ENCODE measurements around the gene GHRL.
"Not testable (repeated sequence)": the region's sequence is repeated elsewhere in the genome, so short reads cannot be mapped to it uniquely, and the experiment has no call there.

Gene GHRL

GRCh38 chr3:10298064-10298463 is 5.3 kb upstream of the GHRL start:
- DNase-seq (ENCODE audit: low read depth), result not testable (repeated sequence)

- no peak for DNase-seq (ENCODE audit: low read depth)
Measured at GRCh38 chr3:10294030-10294586, 1.4 kb upstream of the GHRL start.

GRCh38 chr3:10291641-10292040 is 1.1 kb downstream of the GHRL start:
- no peak for DNase-seq (ENCODE audit: low read depth)

- no peak for DNase-seq (ENCODE audit: low read depth)
Measured at GRCh38 chr3:10290481-10291176, 2.1 kb downstream of the GHRL start.

GRCh38 chr3:10289787-10290355 is 2.9 kb downstream of the GHRL start:
- DNase-seq (ENCODE audit: low read depth), result no peak

GRCh38 chr3:10289077-10289476 is 3.7 kb downstream of the GHRL start:
- no peak for DNase-seq (ENCODE audit: low read depth)

- no peak for DNase-seq (ENCODE audit: low read depth)
Measured at GRCh38 chr3:10288575-10288960, 4.2 kb downstream of the GHRL start.

GRCh38 chr3:10287936-10288574 is 4.7 kb downstream of the GHRL start:
- DNase-seq (ENCODE audit: low read depth), result no peak

GRCh38 chr3:10286596-10287295 is 6.0 kb downstream of the GHRL start:
- DNase-seq (ENCODE audit: low read depth), result no peak

GRCh38 chr3:10286133-10286524 is 6.6 kb downstream of the GHRL start:
- no peak for DNase-seq (ENCODE audit: low read depth)

GRCh38 chr3:10285272-10286132 is 7.2 kb downstream of the GHRL start:
- no peak for DNase-seq (ENCODE audit: low read depth)

- DNase-seq (ENCODE audit: low read depth), result no peak
Measured at GRCh38 chr3:10284496-10284895, 8.3 kb downstream of the GHRL start.

GRCh38 chr3:10283638-10284037 is 9.1 kb downstream of the GHRL start:
- DNase-seq (ENCODE audit: low read depth), result no peak

- DNase-seq (ENCODE audit: low read depth), result no peak
Measured at GRCh38 chr3:10281951-10282350, 10.8 kb downstream of the GHRL start.

- DNase-seq (ENCODE audit: low read depth), result no peak
Measured at GRCh38 chr3:10280571-10280970, 12.2 kb downstream of the GHRL start.

GRCh38 chr3:10280177-10280529 is 12.6 kb downstream of the GHRL start:
- DNase-seq (ENCODE audit: low read depth), result no peak

GRCh38 chr3:10279384-10280176 is 13.2 kb downstream of the GHRL start:
- DNase-seq (ENCODE audit: low read depth), result no peak

- no peak for DNase-seq (ENCODE audit: low read depth)
Measured at GRCh38 chr3:10278501-10278900, 14.2 kb downstream of the GHRL start.

- no peak for DNase-seq (ENCODE audit: low read depth)
Measured at GRCh38 chr3:10277115-10277625, 15.6 kb downstream of the GHRL start.

- no peak for DNase-seq (ENCODE audit: low read depth)
Measured at GRCh38 chr3:10274601-10275000, 18.1 kb downstream of the GHRL start.
